CMK (cell line): ENCODE results near the gene VWA5B2.

Experiments
- DNase-seq: peaks from one replicate; pipeline ENCODE4 v3.0.0-alpha.2; 2010; ENCODE audit warnings: low read depth

Gene VWA5B2

GRCh38 chr3:184275961-184276910 is 46.9 kb downstream of the VWA5B2 start, which contains the start of gene ECE2:
TSS of gene ECE2 (plus strand) at chr3:184276022. CDS start at chr3:184276154, 132 bp downstream.
- DNase-seq, result no peak

- DNase-seq, result no peak
Measured at GRCh38 chr3:184277366-184277765, 48.0 kb downstream of the VWA5B2 start.

GRCh38 chr3:184282941-184283340 is 53.6 kb downstream of the VWA5B2 start:
- DNase-seq, result no peak

- no peak for DNase-seq
Measured at GRCh38 chr3:184283681-184284080, 54.3 kb downstream of the VWA5B2 start.

- no peak for DNase-seq
Measured at GRCh38 chr3:184284696-184285095, 55.3 kb downstream of the VWA5B2 start.

DNA sequence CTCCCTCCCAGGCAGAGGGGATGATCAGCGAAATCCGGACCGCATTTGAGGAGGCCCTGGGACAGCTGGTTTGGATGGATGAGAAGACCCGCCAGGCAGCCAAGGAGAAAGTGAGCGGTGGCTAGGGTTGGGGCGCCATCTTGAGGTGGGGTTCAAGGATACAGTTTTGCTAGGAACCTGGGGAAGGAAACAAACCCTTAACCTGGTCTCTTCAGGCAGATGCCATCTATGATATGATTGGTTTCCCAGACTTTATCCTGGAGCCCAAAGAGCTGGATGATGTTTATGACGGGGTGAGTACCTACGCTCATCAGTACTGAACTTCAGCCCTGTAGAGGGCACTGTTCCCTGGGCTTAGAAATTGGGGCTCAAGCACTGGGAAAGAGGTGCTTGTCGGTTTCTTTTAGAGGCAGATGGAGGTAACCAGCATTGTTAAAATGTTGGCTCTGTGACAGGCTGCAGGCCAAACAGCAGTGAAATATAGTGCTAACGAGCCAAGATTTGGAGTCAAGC is 60.1 kb downstream of the VWA5B2 start:
- DNase-seq, result no peak

GRCh38 chr3:184290331-184290730 is 60.9 kb downstream of the VWA5B2 start:
- DNase-seq, result no peak

- DNase-seq, result no peak
Measured at GRCh38 chr3:184291044-184291737, 61.8 kb downstream of the VWA5B2 start.
